ENCODE data around the gene PDE10A.

The PDE10A gene

GRCh38 chr6:165662749-165663376 is at the start of gene PDE10A:
PDE10A (minus strand) TSS chr6:165663241; CDS start chr6:165662811, 430 bp downstream.
- no peak for DNase-seq (ENCODE audit: low read depth in 2 of 2)

GRCh38 chr6:165708985-165709576 is 46.0 kb upstream of the PDE10A start:
- DNase-seq (ENCODE audit: low read depth in 2 of 2), result no peak

DNA sequence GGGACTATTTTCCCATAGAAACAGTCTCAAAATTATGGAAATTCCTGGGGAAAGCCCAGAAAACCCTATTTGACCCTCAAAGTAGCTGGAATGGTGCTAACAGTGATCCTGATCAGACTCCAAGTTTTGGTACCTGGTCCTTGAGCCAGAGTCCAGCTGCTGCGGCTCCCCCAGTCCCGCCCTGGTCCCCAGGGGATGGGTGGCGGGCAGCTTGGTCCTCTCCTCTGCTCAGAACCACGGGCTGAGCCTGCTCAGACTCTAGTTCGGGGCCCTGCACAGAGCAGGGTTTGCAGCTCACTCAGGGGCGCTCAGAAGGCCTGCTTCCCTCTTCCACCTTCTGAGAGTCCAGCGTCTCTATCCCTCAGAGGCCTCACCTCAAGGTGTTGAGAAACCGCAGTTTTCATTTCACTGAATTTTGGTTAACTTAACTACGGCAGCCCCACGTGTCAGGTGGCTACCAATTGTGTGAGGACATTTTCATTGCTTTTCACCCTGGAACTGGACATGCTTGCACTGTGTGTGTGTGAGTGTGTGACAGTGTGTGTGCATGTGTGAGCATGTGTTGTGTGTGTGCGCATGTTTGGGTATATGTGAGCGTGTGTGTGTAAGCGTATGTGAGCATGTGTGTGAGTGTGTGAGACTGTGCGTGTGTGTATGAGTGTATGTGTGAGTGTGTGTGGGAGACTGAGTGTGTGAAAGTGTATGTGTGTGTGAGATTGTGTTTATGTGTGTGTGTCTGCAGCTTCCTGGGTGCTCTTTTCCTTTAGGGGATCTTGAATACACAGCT is 44.2 kb upstream of the PDE10A start:
- DNase-seq (ENCODE audit: low read depth in 2 of 2), result no peak

DNA sequence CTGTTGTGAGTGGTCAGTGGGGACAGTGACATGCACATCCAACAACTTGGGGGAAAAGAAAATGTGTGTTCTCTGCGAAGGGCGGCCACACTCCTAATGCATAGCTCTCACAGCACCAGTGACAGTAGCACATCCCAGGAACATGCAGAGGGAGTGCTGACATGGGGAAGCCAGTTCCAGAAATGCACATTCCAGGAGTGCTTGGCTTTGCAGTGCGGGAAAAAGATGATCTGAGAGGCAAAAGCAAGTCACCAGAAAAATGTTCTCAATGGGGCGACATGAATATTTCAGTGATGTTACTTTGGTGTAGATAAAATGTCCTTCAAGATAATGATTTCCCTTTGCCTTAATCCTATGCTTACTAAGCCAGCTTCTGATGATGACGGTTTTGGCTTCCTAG is 42.9 kb upstream of the PDE10A start:
- no peak for DNase-seq (ENCODE audit: low read depth in 2 of 2)

GRCh38 chr6:165704045-165704748 is 41.2 kb upstream of the PDE10A start:
- no peak for DNase-seq (ENCODE audit: low read depth in 2 of 2)

GRCh38 chr6:165702669-165703068 is 39.6 kb upstream of the PDE10A start:
- no peak for DNase-seq (ENCODE audit: low read depth in 2 of 2)

- DNase-seq (ENCODE audit: low read depth in 2 of 2), result no peak
Measured at GRCh38 chr6:165701564-165702354, 38.7 kb upstream of the PDE10A start.

DNA sequence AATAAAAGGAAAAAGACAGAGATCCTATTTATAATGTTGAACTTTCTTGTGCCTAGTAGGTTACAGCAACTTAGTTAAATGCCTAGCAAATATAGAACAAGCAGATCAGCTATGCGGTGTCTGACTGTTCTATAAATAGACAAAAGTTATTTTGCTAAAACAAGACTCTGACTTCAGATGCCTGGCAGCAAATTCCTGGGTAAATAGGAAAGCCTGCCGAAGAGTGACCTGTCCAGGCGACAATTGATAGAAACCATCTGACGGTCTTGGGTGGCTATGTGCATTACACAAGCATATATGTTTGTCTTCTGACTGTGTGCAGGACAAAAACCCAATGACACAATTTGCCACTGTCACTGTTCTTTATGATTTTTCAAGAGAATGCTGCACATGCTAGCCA is 38.0 kb upstream of the PDE10A start:
- no peak for DNase-seq (ENCODE audit: low read depth in 2 of 2)

- DNase-seq (ENCODE audit: low read depth in 2 of 2), result no peak
Measured at GRCh38 chr6:165698868-165699267, 35.8 kb upstream of the PDE10A start.

GRCh38 chr6:165697171-165697570 is 34.1 kb upstream of the PDE10A start:
- DNase-seq (ENCODE audit: low read depth in 2 of 2), result no peak

GRCh38 chr6:165695722-165696515 is 32.9 kb upstream of the PDE10A start:
- no peak for DNase-seq (ENCODE audit: low read depth in 2 of 2)

GRCh38 chr6:165694296-165694695 is 31.3 kb upstream of the PDE10A start:
- DNase-seq (ENCODE audit: low read depth in 2 of 2), result no peak

DNA sequence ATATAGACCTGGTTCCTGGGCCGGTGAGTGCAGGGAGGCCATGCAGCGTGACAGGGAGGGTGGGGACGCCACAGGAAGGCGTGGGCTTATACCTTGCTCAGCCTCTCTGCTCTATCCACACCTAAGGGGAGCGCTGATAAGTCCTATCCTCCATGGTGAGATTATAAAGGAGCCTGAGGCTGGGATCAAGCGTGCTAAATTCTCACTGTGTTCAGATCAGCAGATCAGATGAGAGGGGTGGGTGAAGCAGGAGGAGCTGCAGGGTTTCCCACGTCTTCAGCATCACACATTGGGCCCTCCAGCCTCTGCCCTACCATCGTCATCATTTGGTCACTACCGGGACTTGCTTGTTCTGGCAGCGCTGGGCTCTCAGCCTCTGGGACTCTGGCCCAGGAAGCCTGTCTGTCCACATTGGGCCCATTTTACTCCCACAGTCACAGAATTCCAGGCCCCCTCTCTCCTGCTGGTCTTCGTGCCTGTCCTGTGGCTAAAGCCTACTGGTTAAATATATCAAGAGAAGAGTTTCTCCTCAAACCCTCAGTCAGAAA is 29.1 kb upstream of the PDE10A start:
- no peak for DNase-seq (ENCODE audit: low read depth in 2 of 2)

DNA sequence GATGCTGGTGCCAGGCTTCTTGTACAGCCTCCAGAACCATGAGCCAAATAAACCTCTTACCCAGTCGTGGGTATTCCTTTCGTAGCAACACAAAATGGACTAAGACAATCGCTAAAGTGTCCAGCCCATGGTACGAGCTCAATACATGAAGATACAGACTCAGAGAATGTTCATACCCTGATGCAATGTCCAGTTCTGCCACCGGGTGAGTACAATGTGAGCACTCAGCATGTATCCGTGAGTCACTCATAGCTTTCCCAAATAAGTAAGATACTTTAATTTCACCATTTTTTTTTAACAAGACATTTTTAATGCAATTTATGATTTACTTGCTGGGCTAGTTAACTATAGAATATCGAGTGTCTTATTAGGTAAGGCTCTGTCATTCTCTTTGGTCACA is 26.7 kb upstream of the PDE10A start:
- DNase-seq (ENCODE audit: low read depth in 2 of 2), result no peak

GRCh38 chr6:165686596-165687365 is 23.7 kb upstream of the PDE10A start:
- DNase-seq (ENCODE audit: low read depth in 2 of 2), result no peak

- DNase-seq (ENCODE audit: low read depth in 2 of 2), result no peak
Measured at GRCh38 chr6:165685302-165685701, 22.3 kb upstream of the PDE10A start.

DNA sequence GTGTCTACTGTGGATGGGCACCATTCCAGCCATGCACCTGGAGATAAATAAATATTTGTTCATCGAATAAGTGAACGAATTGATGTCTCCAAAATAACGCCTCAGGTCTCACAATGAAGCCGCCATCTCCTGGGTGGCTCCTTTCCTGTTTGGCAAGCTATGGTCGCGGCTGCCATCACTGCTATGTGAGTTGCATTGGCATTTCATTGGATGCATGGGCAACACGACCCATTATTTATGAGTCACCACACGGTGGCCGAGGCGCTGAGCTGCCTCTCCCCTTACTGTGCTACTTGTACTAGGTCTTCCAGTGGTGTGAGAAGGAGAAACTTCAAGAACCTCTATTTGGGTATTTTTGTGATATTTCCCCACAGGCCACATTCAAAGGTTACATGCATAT is 21.3 kb upstream of the PDE10A start:
- DNase-seq (ENCODE audit: low read depth in 2 of 2), result no peak

GRCh38 chr6:165680975-165681374 is 17.9 kb upstream of the PDE10A start:
- DNase-seq (ENCODE audit: low read depth in 2 of 2), result no peak

- no peak for DNase-seq (ENCODE audit: low read depth in 2 of 2)
Measured at GRCh38 chr6:165679326-165679725, 16.3 kb upstream of the PDE10A start.

DNA sequence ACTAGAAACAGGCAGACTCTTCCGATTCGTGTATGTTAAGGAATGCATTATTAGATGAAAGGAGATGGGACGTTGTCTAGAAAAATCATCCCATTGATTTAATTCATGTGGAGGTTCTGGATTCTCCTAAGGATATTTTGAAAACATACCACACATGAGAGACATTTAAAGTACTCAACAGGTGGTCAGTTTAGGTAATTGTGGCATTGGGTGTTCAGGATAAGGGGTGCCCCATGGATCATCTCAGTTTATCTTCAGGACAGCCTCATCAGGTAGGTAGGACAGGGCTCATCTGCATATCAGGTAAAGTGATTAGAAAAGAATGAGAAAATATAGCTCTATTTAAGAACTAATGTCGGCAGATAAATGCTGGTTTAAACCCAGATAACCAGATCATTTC is 15.9 kb upstream of the PDE10A start:
- no peak for DNase-seq (ENCODE audit: low read depth in 2 of 2)

Measured in stimulated activated CD8-positive, alpha-beta memory T cell treated with anti-CD3 and anti-CD28 coated beads, Interleukin-2, amount 100 ng/mL, for 48 hours (primary cell).